Measurements from ENCODE around the gene MYBL2. TPM values are rescaled to one million over a fixed set of nuclear protein-coding genes. Genes with fewer than 3 reads are reported as not detected.

Gene MYBL2
- total RNA-seq = 10 to 100 TPM; 27.7 to 32.9 TPM
- polyA plus RNA-seq (ENCODE audit: insufficient read depth, low read depth, low replicate concordance) = 31.2 TPM
- long read RNA-seq, donor 1, transcript MYBL2-201 (14 exons, 2,639 nt) = major isoform, 10 of 29 reads
- long read RNA-seq, donor 1, partial matches to known transcripts = 19 of 29 reads
- long read RNA-seq, donor 1, other reads (novel, unspliced or antisense) = 0 of 29 reads
- long read RNA-seq, donor 2, partial matches to known transcripts = 7 of 11 reads
- long read RNA-seq, donor 2, other reads (novel, unspliced or antisense) = 0 of 11 reads

DNA sequence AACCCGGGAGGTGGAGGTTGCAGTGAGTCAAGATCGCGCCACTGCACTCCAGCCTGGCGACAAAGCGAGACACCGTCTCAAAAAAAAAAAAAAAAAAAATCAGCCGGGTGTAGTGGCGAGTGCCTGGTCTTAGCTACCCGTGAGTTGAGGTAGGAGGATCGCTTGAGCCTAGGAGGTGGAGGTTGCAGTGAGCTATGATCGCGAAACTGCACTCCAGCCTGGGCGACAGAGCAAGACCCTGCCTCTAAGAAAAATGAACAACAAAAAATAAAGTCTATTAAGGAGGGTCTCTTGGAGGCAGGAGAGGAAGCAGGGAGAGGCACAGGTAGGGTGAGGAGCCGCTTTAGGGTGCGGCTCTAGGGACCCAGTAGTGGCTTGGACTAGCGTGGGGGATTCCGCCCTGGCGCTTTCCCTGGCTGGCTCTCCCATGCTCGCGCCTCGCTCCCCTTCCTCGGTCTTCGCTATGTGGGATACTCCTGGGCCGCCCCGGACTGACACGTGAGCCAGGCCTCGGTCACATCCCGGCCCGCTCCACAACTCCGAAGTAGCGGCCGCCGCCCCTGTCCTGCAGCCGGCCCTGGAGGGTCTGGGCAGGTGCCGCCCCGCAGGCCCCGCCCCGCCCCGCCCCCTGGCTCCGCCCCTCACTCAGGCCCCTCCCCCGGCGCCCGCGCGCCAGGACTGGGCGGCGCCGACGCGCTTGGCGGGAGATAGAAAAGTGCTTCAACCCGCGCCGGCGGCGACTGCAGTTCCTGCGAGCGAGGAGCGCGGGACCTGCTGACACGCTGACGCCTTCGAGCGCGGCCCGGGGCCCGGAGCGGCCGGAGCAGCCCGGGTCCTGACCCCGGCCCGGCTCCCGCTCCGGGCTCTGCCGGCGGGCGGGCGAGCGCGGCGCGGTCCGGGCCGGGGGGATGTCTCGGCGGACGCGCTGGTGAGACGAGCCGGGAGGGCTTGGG is at the start of gene MYBL2:
MYBL2 (plus strand) TSS at position 739 of the 953 bp plus-strand sequence; CDS start at position 909, 170 bp downstream.
- WGBS, 2 donors = 20 to 23% methylated on average over 33 to 34 of the region's 90 CpGs
- DNase-seq = peak; percentile 58
- intact Hi-C loops (cut with DNase I; ENCODE audit: low total_unique reads) = no loop called here
- no peak for TF ChIP-seq POLR2A (IDR thresholded peaks at IDR 0.05)
- TF ChIP-seq, protein P1, sequence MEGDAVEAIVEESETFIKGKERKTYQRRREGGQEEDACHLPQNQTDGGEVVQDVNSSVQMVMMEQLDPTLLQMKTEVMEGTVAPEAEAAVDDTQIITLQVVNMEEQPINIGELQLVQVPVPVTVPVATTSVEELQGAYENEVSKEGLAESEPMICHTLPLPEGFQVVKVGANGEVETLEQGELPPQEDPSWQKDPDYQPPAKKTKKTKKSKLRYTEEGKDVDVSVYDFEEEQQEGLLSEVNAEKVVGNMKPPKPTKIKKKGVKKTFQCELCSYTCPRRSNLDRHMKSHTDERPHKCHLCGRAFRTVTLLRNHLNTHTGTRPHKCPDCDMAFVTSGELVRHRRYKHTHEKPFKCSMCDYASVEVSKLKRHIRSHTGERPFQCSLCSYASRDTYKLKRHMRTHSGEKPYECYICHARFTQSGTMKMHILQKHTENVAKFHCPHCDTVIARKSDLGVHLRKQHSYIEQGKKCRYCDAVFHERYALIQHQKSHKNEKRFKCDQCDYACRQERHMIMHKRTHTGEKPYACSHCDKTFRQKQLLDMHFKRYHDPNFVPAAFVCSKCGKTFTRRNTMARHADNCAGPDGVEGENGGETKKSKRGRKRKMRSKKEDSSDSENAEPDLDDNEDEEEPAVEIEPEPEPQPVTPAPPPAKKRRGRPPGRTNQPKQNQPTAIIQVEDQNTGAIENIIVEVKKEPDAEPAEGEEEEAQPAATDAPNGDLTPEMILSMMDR (IDR thresholded peaks at IDR 0.05) = no peak
- Histone ChIP-seq H3K9me3 (no peaks in the 10 kb centered on the region), H3K4me1 (peaks cover 7% of the 10 kb centered on the region), H3K27me3 (no peaks in the 10 kb centered on the region), H3K4me3 (peak within 1 kb of the TSS; percentile 43 to 54), H3K27ac (no peak within 1 kb of the TSS), H3K36me3 (ENCODE audit: low read depth, missing control alignments) (no peaks in the 10 kb centered on the region)

DNA sequence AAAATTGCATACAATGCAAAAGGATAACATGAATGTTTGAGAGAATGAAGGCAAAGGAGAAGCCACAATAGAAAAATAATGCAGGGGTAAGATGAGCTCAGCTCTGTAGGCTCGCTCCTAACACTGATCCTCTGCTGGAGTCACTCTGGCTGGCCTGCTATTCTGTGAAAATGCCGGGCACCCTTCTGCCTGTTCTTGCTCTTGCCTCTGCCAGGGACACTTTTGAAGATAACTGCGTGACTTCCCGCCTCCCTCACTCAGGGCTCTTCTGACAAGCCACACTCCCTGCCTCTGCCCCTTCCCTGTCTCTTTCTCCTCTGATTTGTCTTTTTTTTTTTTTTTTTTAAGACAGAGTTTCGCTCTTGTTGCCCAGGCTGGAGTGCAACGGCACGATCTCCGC is 35.3 kb upstream of the MYBL2 start:
- Histone ChIP-seq H3K9me3 (no peaks in the 10 kb centered on the region), H3K4me1 (peaks cover 7% of the 10 kb centered on the region), H3K27me3 (no peaks in the 10 kb centered on the region), H3K27ac (peak overlapping the region; percentile 47 to 62), H3K36me3 (ENCODE audit: low read depth, missing control alignments) (no peaks in the 10 kb centered on the region), H3K4me3 (no peak overlapping the region)
- intact Hi-C loops (cut with DNase I; ENCODE audit: low total_unique reads) = no loop called here
- WGBS, 2 donors = 71 to 73% methylated on average over 8 of the region's 8 CpGs
- TF ChIP-seq POLR2A (IDR thresholded peaks at IDR 0.05) = no peak
- TF ChIP-seq, protein P1 (IDR thresholded peaks at IDR 0.05) = no peak
- DNase-seq = peak; percentile 80

DNA sequence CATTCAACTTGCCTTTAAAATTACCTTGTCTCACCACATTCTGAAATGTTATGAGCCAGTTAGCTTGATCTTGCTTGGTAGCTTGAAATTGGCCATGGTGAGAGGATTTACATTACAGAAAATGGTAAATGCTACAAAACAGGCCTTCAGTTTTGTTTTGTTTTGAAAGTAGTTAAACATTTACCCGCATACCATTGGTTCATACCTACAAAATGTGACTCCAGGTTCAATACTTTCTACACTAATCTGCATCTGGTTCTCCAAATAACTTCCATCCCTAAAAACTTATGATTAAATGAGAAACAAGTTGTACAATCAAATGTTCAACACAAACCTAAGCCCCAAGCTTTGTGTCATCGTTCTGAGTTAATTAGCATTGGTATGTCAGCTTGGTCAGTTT is 30.5 kb upstream of the MYBL2 start:
- no peak for TF ChIP-seq POLR2A (IDR thresholded peaks at IDR 0.05)
- TF ChIP-seq, protein P1 (IDR thresholded peaks at IDR 0.05) = no peak
- intact Hi-C loops (cut with DNase I; ENCODE audit: low total_unique reads) = no loop called here
- Histone ChIP-seq H3K4me3 (no peak overlapping the region), H3K27me3 (no peaks in the 10 kb centered on the region), H3K36me3 (ENCODE audit: low read depth, missing control alignments) (no peaks in the 10 kb centered on the region), H3K27ac (no peak overlapping the region), H3K4me1 (peaks cover 7% of the 10 kb centered on the region), H3K9me3 (no peaks in the 10 kb centered on the region)
- no peak for DNase-seq
- WGBS, 2 donors = 84 to 97% methylated on average over 2 of the region's 2 CpGs

DNA sequence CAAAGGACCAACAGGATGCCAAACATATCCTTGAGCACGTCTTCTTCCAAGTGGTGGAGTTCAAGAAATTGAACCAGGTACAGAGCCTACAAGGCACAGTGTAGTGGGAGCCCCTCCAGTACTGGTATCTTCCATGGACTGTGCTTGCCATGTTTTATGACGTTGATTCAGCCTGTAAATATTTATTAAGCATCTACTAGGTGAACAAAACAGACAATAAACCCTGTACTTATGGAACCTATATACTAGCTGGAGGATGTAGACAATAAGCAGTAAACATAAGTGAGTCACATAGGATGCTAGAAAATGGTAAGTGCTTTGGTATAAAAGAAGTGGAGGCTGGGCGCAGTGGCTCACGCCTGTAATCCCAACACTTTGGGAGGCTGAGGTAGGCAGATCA is 24.4 kb upstream of the MYBL2 start:
- 94 to 96% methylated on average over 4 of the region's 4 CpGs for WGBS, 2 donors
- TF ChIP-seq, protein P1 (IDR thresholded peaks at IDR 0.05) = no peak
- TF ChIP-seq POLR2A (IDR thresholded peaks at IDR 0.05) = no peak
- no peaks in the 10 kb centered on the region for H3K27me3 ChIP-seq
- H3K9me3 ChIP-seq = no peaks in the 10 kb centered on the region
- H3K27ac ChIP-seq = no peak overlapping the region
- H3K4me1 ChIP-seq = no peaks in the 10 kb centered on the region
- no peak overlapping the region for H3K4me3 ChIP-seq
- DNase-seq = no peak
- H3K36me3 ChIP-seq (ENCODE audit: low read depth, missing control alignments) = no peaks in the 10 kb centered on the region
- intact Hi-C loops (cut with DNase I; ENCODE audit: low total_unique reads) = no loop called here
